Measurements from ENCODE around the gene ARL9. TPM values are rescaled to one million over a fixed set of nuclear protein-coding genes. Genes with fewer than 3 reads are reported as not detected.

The ARL9 gene
- total RNA-seq, 1 donor from 2014 or later: not detected

DNA sequence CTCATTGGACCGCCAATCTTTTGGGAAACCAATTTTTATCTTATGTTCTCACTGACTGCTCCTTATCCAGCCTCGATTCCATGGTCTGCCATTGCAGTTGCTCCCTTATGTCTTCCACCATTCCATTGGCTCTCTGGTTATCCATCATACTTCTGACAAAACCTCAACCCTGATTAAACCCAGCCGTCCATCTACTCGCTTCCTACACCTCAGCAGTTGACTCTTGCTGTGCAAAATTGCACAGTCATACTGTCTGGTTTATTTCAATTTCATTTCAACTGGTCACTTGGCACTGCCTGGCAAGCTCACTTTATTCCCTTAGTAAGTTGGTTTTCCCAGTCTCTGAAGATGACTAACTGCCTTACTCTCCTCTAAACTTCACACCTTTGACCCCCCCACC lies 26.2 kb downstream of the ARL9 start:
- H3K4me3 ChIP-seq: no peak overlapping the region
- TF ChIP-seq, protein P1, sequence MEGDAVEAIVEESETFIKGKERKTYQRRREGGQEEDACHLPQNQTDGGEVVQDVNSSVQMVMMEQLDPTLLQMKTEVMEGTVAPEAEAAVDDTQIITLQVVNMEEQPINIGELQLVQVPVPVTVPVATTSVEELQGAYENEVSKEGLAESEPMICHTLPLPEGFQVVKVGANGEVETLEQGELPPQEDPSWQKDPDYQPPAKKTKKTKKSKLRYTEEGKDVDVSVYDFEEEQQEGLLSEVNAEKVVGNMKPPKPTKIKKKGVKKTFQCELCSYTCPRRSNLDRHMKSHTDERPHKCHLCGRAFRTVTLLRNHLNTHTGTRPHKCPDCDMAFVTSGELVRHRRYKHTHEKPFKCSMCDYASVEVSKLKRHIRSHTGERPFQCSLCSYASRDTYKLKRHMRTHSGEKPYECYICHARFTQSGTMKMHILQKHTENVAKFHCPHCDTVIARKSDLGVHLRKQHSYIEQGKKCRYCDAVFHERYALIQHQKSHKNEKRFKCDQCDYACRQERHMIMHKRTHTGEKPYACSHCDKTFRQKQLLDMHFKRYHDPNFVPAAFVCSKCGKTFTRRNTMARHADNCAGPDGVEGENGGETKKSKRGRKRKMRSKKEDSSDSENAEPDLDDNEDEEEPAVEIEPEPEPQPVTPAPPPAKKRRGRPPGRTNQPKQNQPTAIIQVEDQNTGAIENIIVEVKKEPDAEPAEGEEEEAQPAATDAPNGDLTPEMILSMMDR (IDR thresholded peaks at IDR 0.05): no peak
- peaks cover 10% of the 10 kb centered on the region for H3K4me1 ChIP-seq
- DNase-seq (no peak), ATAC-seq (no peak)
- intact Hi-C loops (cut with DNase I): no loop called here
- H3K36me3 ChIP-seq: no peaks in the 10 kb centered on the region
- H3K9me3 ChIP-seq: no peaks in the 10 kb centered on the region
- H3K27me3 ChIP-seq (ENCODE audit: low read depth): peaks cover 28% of the 10 kb centered on the region
- no peak overlapping the region for H3K27ac ChIP-seq

DNA sequence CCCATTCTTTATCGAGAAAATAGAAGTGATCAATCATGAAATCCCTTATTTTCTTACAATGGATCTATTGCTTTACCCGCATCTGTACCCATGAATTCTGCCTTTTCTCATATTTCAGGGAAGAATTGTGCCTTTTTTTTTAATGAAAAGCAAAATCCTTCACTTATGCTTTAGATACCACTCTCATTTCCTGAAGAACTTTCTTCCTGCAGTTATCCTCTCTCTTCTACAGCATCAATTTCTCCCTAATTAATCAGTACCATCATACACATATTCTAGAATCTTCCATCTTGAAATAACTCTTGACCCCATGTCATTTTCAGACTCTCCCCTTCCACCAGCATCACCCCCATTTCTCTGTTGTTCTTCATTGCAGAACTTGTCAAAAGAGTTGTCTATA lies 26.6 kb downstream of the ARL9 start:
- peaks cover 28% of the 10 kb centered on the region for H3K27me3 ChIP-seq (ENCODE audit: low read depth)
- ATAC-seq: no peak
- DNase-seq: no peak
- no peak overlapping the region for H3K4me3 ChIP-seq
- peaks cover 10% of the 10 kb centered on the region for H3K4me1 ChIP-seq
- intact Hi-C loops (cut with DNase I): no loop called here
- no peaks in the 10 kb centered on the region for H3K9me3 ChIP-seq
- TF ChIP-seq, protein P1 (IDR thresholded peaks at IDR 0.05): no peak
- no peaks in the 10 kb centered on the region for H3K36me3 ChIP-seq
- no peak overlapping the region for H3K27ac ChIP-seq

DNA sequence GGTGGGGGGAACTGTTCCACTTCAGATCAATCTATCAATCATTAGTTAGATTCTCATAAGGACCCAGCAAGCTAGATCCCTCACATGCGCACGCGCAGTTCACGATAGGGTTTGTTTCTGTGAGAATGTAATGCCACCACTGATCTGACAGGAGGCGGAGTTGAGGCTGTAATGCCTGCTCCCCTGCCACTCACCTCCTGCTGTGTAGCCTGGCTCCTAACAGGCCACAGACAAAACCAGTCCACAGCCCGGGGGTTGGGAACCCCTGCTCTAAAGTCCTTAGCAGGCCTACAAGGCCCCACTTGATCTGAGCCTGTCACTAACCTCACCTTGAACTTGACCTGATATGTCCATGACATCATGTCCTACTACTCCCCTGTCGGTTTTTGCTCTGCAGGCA lies 30.3 kb downstream of the ARL9 start:
- ATAC-seq (no peak), DNase-seq (no peak)
- H3K4me1 ChIP-seq: peaks cover 7% of the 10 kb centered on the region
- H3K27me3 ChIP-seq (ENCODE audit: low read depth): peaks cover 28% of the 10 kb centered on the region
- H3K4me3 ChIP-seq: no peak overlapping the region
- no peaks in the 10 kb centered on the region for H3K9me3 ChIP-seq
- TF ChIP-seq, protein P1 (IDR thresholded peaks at IDR 0.05): no peak
- intact Hi-C loops (cut with DNase I): no loop called here
- no peak overlapping the region for H3K27ac ChIP-seq
- H3K36me3 ChIP-seq: no peaks in the 10 kb centered on the region

- Histone ChIP-seq H3K27me3 (ENCODE audit: low read depth) (peaks cover 19% of the 10 kb centered on the region), H3K27ac (no peak overlapping the region), H3K4me1 (no peaks in the 10 kb centered on the region), H3K9me3 (no peaks in the 10 kb centered on the region), H3K4me3 (no peak overlapping the region), H3K36me3 (no peaks in the 10 kb centered on the region)
- ATAC-seq: no peak
- intact Hi-C loops (cut with DNase I): no loop called here
- no peak for DNase-seq
- TF ChIP-seq, protein P1 (IDR thresholded peaks at IDR 0.05): no peak
These were observed 31.6 kb downstream of the ARL9 start for GRCh38 chr4:56537147-56537546.

- TF ChIP-seq, protein P1 (IDR thresholded peaks at IDR 0.05): no peak
- intact Hi-C loops (cut with DNase I): no loop called here
- Histone ChIP-seq H3K36me3 (no peaks in the 10 kb centered on the region), H3K27me3 (ENCODE audit: low read depth) (no peaks in the 10 kb centered on the region), H3K4me3 (no peak overlapping the region), H3K27ac (no peak overlapping the region), H3K9me3 (no peaks in the 10 kb centered on the region), H3K4me1 (peaks cover 8% of the 10 kb centered on the region)
- DNase-seq (no peak), ATAC-seq (no peak)
These were observed 35.2 kb downstream of the ARL9 start for GRCh38 chr4:56540826-56541225.

Data from lower lobe of right lung (tissue), 2 donors.